ENCODE data around the gene OSBPL9.

- no peak for TF ChIP-seq EZH2 (IDR thresholded peaks at IDR 0.05; ENCODE audit: borderline replicate concordance, low read depth, low read length, poor library complexity, severe bottlenecking)
- no peak for TF ChIP-seq CTCF (conservative IDR thresholded peaks at IDR 0.05; ENCODE audit: low read depth, low read length)
Measured at GRCh38 chr1:51570063-51570710, 46.7 kb upstream of the OSBPL9 start.

Data from A673 (cell line).